NCI-H1930 (cell line): ENCODE data around the gene ABTB2.

Experiments used
- DNase-seq, 2 experiments: peaks; one replicate each; lab custom pipeline; 2025; lab: John Stamatoyannopoulos, UW

ABTB2 gene

DNA sequence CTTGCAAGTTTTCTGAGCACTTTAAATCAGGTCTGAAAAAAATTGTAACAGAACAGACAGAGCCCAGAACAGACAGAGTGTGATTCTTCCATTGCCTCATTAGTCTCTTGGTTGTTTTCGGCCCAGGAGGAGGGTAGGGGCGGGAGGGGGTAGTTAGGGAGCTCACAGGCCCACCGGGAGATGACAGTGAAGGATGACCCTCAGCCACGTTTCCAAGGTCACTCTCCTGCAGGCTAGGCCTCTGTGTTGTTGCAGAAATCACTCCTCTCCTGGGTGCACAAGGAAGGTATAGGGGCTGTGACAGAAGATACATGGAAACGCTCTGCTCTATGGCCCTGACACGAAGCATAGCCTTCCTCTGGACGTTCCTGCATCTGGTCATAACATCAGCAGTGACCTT lies 69.3 kb downstream of the ABTB2 start:
- no peak for DNase-seq

DNA sequence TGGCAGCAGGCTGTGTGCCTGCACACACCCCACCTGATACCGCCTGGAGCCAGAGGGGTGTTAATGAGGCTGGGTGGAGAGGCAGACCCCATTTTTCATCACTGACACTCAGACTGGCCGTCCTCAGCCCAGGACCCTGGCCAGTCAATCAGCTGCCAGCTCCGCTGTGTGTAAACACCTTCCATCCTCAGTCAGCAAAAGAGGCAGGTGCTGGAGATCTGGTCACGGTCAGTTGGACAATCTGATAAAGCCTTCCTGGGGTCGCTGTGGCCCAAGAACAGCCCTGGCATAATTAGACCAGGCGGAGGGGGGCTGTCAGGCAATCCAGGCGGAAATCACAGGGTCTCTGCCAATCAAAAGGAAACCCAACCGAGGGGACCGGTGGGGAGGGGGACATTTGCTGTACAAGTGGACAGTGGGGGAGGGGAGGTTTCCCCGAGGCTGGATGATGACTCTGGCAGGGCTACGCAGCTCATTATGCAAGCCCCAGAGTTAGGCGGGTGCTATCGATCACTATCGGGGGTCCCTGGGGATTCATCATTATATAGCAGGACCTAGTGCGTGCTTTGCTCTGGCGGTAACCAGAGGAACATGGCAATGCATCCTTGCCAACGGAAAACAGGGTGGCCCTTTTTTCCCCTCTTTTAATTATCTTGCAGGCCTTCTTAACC lies 72.9 kb downstream of the ABTB2 start:
- no peak for DNase-seq

DNA sequence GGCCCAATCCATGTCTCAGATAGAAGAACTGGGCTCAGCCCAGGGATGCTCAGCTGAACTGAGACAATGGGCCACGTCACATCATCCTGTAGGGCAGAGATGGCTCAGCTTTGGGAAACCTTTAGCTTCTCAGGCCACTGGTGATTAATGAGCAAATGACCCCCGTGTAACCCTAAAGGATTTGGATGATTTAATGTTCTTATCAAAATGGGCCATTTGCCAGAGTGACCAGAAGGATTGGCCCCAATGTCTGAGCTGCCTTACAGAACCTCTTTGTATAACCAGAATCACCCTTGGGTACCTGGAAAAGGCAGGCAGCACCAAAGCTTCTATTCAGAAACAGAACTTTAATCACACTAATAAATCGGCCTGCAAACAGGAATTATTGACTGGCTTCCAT lies 73.7 kb downstream of the ABTB2 start:
- DNase-seq, result no peak

DNA sequence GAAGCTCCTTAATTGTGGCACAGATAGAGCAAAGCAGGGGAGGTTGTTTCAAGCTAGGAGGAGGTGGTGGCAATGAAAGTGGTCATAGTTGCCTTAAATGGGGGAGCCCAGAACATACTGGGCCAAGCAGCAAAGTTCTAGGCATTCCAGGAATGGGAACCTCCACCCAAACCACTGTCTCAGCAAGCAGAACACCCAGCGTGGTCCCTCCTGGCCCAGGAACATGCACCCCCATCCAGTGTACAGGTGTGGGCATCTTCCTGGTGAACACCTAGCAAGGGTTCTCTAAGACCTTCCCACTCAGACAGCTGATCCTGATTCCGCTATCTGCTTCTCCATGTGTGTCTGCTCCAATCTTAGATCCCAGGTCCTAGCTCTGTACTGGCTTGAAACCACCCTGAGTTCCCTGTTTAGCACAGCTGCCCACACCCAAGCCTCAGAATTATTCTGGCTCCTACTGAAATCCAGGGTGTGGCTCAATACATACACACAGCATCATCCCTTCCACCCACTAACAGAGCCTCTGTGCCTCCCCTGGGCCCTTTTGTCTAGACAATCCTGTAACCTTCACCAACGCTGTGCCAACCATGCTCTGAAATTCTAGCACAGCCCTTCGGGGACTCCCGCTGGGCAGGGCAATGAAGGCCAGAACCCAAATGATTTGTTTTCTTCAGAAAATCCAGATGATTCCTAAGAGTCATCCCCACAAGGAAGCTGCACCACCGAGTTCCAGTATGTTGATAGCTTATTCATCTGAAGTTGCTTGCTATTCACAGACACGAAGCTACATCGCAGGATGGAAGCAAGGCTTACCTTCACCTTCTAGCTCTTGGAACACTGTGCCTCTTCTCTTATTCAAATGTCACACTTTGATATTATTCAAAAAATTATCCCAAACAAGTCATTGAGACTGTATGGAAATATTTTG lies 76.6 kb downstream of the ABTB2 start:
- DNase-seq, result no peak

DNA sequence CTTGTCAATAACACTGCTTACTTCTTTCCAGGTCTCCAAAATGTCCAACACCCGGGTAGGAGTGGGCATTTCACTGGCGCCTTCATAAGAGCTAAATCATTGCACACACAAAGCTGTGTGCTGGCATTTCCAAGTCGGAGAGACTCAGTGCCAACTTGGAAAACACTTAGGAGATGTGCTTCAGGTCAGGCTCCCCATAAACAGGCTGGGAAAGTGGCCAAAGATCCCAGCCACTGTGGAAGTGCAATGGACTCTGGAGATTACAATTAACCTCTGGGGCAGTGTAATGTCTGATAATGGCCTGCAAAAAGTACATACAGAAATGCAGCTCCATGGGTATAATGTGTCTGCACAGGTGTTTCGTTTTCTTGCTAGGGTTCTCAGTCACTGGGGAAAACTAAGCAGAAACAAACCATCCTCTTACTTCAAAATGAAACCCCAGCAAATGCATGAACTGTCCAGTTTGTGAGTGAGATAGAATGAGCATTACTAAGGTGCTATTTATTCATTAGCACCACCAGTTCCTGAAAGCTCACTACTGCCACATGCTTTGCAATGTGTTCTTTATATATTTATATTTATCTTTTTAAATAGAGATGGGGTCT lies 79.0 kb downstream of the ABTB2 start:
- DNase-seq, result no peak

DNA sequence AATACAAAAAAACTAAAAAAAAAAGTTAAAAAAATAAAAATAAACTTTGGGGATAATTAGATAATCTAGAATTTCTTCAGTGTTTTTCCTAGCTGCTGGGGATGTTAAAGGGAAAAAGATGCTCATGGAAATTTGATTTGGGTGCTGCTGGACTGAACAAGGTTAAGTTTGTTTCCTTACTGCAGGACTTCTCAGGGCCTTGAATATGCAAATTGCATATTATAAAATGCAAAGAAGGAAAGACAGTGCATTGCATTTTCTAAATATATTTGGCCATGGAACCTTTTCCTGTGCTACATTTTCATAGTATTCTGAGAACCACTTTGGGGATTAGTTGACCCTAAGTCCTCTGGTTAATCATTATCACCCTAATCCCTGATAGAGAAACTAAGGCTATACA lies 79.6 kb downstream of the ABTB2 start:
- DNase-seq, result no peak

DNA sequence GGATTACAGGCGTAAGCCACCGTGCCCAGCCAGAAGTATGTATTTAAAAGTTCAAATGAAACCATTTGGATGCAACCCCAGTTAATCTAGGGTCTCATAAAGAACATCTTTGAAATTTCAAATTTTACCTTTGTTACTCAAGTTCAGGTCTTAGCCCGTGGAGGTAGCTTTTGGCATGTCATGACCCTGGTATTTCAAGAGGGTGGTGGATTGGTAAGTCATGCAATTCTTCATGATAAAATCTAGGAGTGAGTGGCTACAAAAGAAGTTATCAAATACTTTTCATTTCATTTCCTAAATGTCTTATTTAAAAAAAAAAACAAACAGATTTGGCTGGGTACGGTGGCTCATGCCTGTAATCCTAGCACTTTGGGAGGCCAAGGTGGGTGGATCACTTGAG lies 80.6 kb downstream of the ABTB2 start:
- no peak for DNase-seq

DNA sequence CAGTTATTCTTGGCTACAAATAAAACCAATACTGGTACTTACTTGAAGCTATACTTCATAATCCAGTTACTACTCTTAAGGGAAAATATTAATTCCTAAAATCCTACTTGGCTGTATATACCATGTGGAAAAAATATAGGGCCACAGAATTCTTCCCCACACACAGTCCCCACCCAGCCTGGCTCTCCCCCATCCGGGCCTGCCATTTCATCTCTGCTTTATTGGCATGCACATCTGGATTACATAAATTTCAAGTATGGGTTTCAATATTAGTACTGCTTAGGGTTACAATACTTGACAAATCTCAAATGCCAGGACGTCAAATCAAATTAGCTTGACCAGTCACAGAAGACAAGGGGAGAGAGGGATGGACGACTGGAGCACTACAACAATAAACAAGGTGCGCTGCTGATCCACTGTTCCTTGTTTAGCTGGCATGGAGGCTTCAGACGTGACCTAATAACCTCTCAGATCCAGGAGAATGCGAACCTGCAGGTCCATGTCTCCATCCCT lies 81.4 kb downstream of the ABTB2 start:
- no peak for DNase-seq

DNA sequence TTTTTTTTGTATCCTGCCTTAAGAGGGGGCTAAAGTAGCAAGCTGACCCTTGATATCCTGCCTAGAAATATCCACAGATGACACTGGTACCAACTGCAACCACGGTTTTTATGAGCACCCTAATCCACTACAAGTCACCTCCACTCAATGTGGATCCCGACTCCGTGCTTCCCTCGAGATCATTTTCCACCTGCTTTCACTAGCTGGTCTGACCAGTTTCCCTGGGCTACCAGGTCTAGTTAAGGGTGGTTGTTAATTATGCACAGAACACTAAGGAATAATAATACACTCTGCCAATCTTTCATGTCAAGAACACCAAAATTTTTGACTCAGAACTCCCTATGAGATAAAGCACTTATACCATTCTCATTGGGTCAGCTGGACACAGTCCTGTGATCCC lies 82.3 kb downstream of the ABTB2 start:
- DNase-seq, result no peak

DNA sequence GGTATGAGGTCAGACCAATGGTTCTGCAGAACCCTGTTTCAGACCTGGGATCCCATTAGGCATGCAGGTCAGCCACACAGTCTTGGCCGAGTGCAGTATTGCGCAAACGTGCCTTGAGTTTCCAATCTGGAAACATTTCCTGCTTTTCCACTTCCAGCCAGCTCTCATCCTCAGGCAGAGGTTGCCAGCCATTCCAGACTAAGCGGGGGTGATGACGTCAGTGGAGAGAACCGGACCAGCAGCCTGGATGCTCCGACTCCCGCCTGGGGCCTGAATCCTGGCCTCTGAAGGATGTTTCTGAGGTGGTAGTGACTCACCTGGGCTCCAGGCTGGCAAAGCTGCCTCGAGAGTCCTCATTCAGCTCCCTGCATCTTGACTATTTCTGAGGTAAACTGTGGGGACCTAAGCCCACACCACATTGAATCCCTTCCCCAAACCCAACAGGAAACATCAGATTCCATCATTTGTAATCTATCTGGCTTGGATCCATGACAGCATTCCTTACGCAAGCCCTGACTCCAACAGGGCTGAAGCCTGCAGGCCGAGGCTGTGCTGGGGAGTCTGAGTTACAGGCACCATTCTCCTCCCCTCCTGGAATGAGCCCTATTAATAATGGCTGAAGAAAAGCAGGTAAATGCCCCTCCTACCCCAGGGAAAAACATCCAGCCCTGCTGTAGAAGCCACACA lies 83.0 kb downstream of the ABTB2 start:
- no peak for DNase-seq

DNA sequence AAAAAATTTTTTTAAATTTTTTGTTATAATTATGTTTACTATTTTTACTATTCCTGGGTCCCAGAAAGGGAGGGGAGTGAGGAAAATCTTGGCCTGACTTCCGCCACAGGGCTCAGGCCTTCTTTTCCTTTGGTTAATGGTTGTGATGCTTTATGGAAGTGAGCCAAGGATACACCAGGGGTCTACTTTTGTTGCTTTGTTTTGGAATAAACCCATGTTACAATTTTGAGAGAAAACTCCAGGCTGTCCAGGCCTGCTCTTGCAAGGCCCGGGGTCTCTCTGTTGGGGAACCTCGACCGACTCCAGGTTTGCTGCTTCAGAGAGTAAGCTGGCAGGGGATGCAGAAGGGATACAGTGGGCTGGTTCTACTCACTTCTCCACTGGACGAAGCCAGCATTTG lies 84.7 kb downstream of the ABTB2 start:
- DNase-seq, result no peak

DNA sequence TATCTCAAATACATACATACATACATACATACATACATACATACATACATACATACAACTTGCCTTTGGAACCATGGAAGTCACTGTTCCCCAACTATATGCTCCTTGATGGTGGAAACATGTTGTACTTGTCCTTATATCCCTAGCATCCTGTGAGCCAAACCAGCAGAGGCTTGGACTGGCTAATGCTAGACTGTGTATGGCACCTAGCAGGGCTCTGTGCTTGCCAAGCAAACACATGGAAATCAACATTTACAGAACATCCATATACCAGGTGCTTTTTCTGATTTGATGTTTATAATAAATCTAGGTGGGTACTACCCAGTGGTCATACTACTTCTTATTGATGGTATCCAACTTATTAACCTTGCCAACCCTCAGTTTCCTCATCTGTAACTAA lies 86.1 kb downstream of the ABTB2 start:
- no peak for DNase-seq

DNA sequence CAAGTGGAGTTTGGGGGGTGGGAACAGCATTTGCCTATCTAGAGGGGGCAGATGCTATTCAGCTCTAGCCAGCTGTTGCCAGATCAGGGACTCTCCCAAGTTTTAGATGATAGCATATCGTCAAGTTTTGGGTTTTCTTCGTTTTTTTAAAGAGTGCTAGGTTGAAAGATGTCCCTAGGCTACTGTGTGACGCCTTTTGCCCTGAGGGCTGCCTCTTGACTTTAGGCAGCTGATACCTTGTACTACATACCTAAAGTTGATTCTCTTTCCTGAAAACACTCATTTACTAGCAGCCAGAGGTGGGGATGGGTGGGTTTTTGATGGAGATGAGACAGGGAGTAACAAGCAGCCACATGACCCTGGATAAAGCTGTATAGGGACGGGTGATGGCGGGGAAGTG lies 87.1 kb downstream of the ABTB2 start:
- no peak for DNase-seq

DNA sequence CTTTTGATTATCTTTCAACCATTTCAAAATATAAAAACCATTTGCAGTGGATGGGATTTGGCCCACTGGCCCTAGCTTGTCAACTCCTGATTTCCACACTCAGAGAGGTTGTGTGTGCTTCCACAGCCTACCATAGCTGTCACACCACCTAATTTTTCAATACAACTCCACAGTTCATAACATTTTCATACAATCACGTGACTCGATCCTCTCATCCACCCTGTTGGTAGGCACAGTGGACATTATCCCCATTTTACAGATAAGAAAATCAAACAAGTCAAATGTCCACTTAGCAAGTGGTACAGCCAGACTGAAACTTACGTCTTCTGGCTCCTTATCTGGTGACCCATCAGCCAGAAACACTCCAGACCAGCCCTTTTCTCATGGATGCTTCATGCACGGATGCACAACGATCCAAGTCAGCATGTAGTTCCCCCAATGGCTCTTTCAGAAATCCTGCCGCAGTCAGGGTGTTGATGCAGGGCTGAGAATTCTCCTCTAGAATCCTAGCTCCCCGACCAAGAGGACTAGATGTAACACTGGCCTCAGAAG lies 88.0 kb downstream of the ABTB2 start:
- DNase-seq, result no peak

DNA sequence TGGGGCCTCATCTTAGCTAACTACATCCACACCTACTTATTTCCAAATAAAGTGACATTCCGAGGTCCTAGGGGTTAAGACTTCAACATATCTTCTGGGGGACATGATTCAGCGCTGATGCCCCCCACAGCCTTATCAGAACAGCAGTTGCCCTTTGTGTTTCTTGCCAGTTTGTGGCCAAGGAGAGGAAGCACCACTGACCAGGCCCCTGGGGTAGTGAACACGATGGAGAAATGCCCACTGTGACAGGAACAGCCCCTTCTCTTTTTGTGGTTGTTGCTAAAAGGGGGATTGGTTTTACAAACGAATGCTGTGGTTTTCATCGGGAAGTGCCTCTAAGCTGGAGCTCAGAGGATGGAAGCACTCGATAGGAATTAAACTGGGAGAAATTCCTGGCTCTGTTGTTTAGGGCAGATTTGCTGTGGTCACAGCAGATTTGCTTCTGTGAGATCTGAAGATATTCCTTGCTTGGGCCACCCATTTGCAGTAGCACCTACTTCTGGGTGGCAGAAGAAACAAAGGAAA lies 88.8 kb downstream of the ABTB2 start:
- DNase-seq, result no peak

DNA sequence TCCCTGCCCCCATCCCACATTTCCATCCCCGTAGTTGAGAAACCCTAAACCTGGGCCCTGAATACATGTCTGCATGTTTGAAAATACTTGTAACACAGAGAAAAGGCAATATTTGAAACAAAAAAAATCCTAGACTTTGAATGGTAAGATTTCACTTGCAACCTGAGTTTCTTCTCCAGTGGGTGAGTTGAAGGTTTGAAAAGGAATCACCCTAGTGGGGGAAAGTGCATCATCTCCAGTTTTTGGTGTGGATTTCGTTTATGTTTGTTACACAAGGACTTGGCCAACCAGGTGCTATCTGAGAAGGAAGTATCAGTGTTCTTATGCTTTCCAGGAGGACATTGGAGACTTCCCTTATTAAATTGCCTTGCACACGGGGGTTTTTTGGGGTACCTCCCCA lies 90.4 kb downstream of the ABTB2 start:
- no peak for DNase-seq

DNA sequence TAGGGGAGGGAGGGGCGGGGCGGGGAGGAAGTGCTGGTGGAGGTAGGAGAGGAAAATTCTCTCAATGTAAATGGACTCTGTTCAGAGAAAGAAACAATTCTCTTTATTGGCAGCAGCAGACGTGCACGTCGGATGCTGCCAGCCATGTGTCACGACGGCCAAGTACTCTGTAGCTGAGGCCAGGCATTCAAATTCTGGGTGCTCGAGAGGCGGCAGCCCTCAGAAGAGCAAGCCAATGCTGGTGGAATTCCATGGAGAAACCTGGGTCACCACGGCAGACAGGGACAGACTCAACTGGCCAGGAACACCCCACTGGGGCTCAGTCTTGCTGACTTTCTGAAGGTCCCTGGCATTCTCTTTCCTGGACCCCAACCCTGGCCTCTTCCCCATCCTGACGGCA lies 90.8 kb downstream of the ABTB2 start:
- DNase-seq, result no peak

DNA sequence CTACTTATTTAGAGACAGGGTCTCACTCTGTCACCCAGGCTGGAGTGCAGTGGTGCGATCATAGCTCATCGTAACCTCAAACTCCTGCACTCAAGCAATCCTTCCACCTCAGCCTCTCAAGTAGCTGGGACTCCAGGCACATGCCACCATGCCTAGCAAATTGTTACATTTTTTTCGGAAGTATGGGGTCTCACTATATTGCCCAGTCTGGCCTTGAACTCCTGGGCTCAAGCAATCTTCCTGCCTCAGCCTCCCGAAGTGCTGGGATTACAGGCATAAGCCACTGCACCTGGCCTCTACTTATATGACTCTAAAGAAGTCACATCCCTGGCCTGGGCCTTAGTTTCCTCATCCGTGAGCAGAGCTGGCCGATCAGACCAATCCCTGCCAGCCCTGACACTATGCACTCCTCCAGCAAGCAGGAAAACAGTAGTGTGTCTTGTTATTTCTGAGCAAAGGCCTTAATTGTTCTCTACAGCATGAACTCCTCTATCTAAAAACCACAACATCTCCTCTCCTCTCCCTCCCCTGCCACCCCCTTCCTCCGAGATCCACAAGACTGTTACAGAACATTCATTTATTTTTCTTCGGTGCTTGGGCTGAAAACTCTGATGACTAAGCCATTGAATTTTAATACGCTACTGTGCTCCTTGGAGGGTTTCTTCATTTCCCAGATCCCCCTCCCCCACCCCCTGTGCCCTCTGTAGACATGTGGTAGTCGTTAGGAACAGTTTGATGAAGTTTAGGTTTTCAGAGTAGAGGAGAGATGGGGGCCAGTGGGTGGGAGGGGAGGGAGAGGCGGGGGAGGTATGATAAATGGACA lies 91.5 kb downstream of the ABTB2 start:
- no peak for DNase-seq

DNA sequence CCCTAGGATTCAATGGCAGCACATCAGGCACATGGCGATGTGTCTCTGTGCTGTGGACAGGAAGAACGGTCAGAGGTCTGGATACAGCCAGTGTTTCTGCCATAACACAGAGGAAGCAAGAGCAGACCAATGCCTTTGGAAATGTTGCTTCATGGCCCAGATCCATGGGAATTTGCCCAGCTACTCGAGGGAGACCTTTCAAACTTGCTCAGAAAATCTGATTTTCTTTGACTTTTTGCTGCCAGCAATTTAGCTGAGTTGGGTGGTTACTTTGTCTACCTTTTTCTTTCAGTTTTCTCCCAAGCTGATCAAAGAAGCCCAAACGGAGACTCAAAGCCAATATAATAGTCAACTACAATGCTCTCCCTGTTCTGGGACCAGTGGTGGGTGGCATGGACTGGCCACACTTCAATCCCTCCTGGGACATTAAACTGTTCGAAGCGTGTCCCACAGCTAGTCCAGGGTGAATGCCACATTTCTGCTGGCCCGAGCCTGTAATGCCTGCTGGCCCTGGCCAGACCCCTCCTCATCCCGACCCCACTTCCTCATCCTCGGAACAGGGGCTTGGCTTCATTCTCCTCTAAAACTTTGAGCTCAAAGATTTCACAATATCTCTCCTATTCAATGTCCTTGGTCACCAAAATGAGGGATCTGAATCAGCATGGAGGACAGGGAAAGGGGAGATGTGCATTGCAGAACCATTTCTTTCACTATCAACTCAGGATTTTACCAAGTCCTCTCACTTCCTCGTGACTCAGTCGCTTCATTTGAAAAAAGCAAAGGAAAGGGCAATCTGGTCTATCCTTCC lies 93.3 kb downstream of the ABTB2 start:
- DNase-seq, result no peak
